Karpas-422 (cell line): Measurements from ENCODE around the gene ZNRF3. TPM values are rescaled to one million over a fixed set of nuclear protein-coding genes. Genes with fewer than 3 reads are reported as not detected.

Experiments
- DNase-seq: peaks from one replicate; pipeline ENCODE4 v3.0.0-alpha.2; 2015
- H2AFZ ChIP-seq: fragments of 200-600 bp; sonication (generic); 2 replicates; pipeline ENCODE4 v1.6.1; 2014; ENCODE audit warnings: antibody characterized with exemption, low read length, mixed read lengths
- H3K27ac ChIP-seq: fragments of 200-600 bp; sonication (generic); 2 replicates; pipeline ENCODE4 v1.5.1; 2014; ENCODE audit warnings: mild to moderate bottlenecking, low read length, moderate library complexity
- H3K27me3 ChIP-seq: fragments of 200-600 bp; sonication (generic); 2 replicates; pipeline ENCODE4 v1.6.1; 2014; ENCODE audit warnings: low read length, mixed read lengths
- H3K36me3 ChIP-seq: fragments of 200-600 bp; sonication (generic); 2 replicates; pipeline ENCODE4 v1.6.1; 2014; ENCODE audit warnings: low read length, mixed read lengths; ENCODE audit not compliant: insufficient read depth
- H3K4me1 ChIP-seq: fragments of 200-600 bp; sonication (generic); 2 replicates; pipeline ENCODE4 v1.6.1; 2014; ENCODE audit warnings: mild to moderate bottlenecking, low read length, mixed read lengths
- H3K4me2 ChIP-seq: fragments of 200-600 bp; sonication (generic); 2 replicates; pipeline ENCODE4 v1.6.1; 2014; ENCODE audit warnings: low read length, low read depth, mild to moderate bottlenecking; ENCODE audit not compliant: poor library complexity, severe bottlenecking
- H3K4me3 ChIP-seq: fragments of 200-600 bp; sonication (generic); 2 replicates; pipeline ENCODE4 v1.5.1; 2014; ENCODE audit warnings: mild to moderate bottlenecking, antibody characterized with exemption, low read length, mixed read lengths
- H3K79me2 ChIP-seq: fragments of 200-600 bp; sonication (generic); 2 replicates; pipeline ENCODE4 v1.6.1; 2014; ENCODE audit warnings: mild to moderate bottlenecking, low read length, mixed read lengths
- H3K9ac ChIP-seq: fragments of 200-600 bp; sonication (generic); 2 replicates; pipeline ENCODE4 v1.6.0; 2014; ENCODE audit warnings: low read length
- H3K9me2 ChIP-seq: fragments of 200-600 bp; sonication (generic), shearing (Covaris generic); replicated peaks from 2 replicates; pipeline ENCODE4 v1.6.0; 2014; ENCODE audit warnings: mild to moderate bottlenecking, low read length, moderate library complexity; ENCODE audit not compliant: insufficient read depth
- H3K9me3 ChIP-seq: fragments of 300-700, 200-600 bp; sonication (generic); 2 replicates; pipeline ENCODE4 v1.6.1; 2014; ENCODE audit warnings: low read length, mixed read lengths
- H4K20me1 ChIP-seq: fragments of 200-600 bp; sonication (generic); 2 replicates; pipeline ENCODE4 v1.6.1; 2014; ENCODE audit warnings: mild to moderate bottlenecking, antibody characterized with exemption, low read length, low read depth; ENCODE audit not compliant: insufficient read depth
- total RNA-seq: library from RNA; depleted of rRNA; stranded (reverse); fragments of >200 nt; shearing (Covaris generic); gene quantifications from 2 replicates; pipeline ENCODE4 v1.2.3, GENCODE V29; 2014; ENCODE audit warnings: low replicate concordance

ZNRF3 gene
- total RNA-seq, 1 experiment from 2014 or later, result 0.19 TPM

- Histone ChIP-seq H4K20me1 (no peaks in the 10 kb centered on the region), H3K4me1 (peaks cover 24% of the 10 kb centered on the region), H3K4me3 (no peak overlapping the region), H2AFZ (no peak overlapping the region), H3K79me2 (no peaks in the 10 kb centered on the region), H3K9me2 (no peaks in the 10 kb centered on the region), H3K4me2 (no peak overlapping the region), H3K27me3 (no peaks in the 10 kb centered on the region), H3K27ac (no peak overlapping the region), H3K9me3 (no peaks in the 10 kb centered on the region), H3K9ac (no peak overlapping the region), H3K36me3 (no peaks in the 10 kb centered on the region)
- DNase-seq, result no peak
These were observed 42.5 kb downstream of the ZNRF3 start for GRCh38 chr22:28925916-28926315.

- H3K79me2 ChIP-seq, result no peaks in the 10 kb centered on the region
These were observed 44.3 kb downstream of the ZNRF3 start for GRCh38 chr22:28927630-28928029.

GRCh38 chr22:28929197-28929596 lies 45.8 kb downstream of the ZNRF3 start:
- Histone ChIP-seq H3K79me2 (no peaks in the 10 kb centered on the region), H3K4me2 (no peak overlapping the region), H3K9me2 (no peaks in the 10 kb centered on the region), H3K9me3 (no peaks in the 10 kb centered on the region), H3K27me3 (peaks cover 6% of the 10 kb centered on the region; the same call in 1 of the 2 replicates), H3K4me3 (no peak overlapping the region), H3K4me1 (peaks cover 29% of the 10 kb centered on the region), H4K20me1 (no peaks in the 10 kb centered on the region), H2AFZ (no peak overlapping the region), H3K27ac (no peak overlapping the region), H3K9ac (no peak overlapping the region), H3K36me3 (no peaks in the 10 kb centered on the region)
- no peak for DNase-seq

More at GRCh38 chr22:28927630-28928029, 44.3 kb downstream of the ZNRF3 start:
- Histone ChIP-seq H3K9me3 (no peaks in the 10 kb centered on the region), H3K4me3 (no peak overlapping the region), H3K4me1 (peaks cover 29% of the 10 kb centered on the region), H3K9ac (no peak overlapping the region), H3K36me3 (no peaks in the 10 kb centered on the region), H3K4me2 (no peak overlapping the region), H3K27ac (no peak overlapping the region), H3K9me2 (no peaks in the 10 kb centered on the region), H4K20me1 (no peaks in the 10 kb centered on the region), H3K27me3 (peaks cover 6% of the 10 kb centered on the region; the same call in 1 of the 2 replicates), H2AFZ (no peak overlapping the region)
- no peak for DNase-seq

- DNase-seq, result peak; percentile 83
- peaks cover 32% of the 10 kb centered on the region for H3K4me1 ChIP-seq
- no peaks in the 10 kb centered on the region for H3K36me3 ChIP-seq
- no peaks in the 10 kb centered on the region for H3K9me3 ChIP-seq
- H3K4me3 ChIP-seq, result peak overlapping the region; percentile 14; the same call in 1 of the 2 replicates
- peaks cover 6% of the 10 kb centered on the region; the same call in 1 of the 2 replicates for H3K27me3 ChIP-seq
- H3K4me2 ChIP-seq, result peak overlapping the region; percentile 51
- no peak overlapping the region for H2AFZ ChIP-seq
- peak overlapping the region; percentile 48; the same call in 1 of the 2 replicates for H3K27ac ChIP-seq
- H3K9ac ChIP-seq, result peak overlapping the region; percentile 8; the same call in 1 of the 2 replicates
- no peaks in the 10 kb centered on the region for H3K9me2 ChIP-seq
- H3K79me2 ChIP-seq, result no peaks in the 10 kb centered on the region
- H4K20me1 ChIP-seq, result no peaks in the 10 kb centered on the region
These were observed 47.1 kb downstream of the ZNRF3 start for GRCh38 chr22:28930357-28931007.

- Histone ChIP-seq H3K4me3 (no peak overlapping the region), H3K36me3 (no peaks in the 10 kb centered on the region), H2AFZ (no peak overlapping the region), H3K9ac (no peak overlapping the region), H3K9me2 (no peaks in the 10 kb centered on the region), H3K27me3 (peaks cover 6% of the 10 kb centered on the region; the same call in 1 of the 2 replicates), H3K4me2 (no peak overlapping the region), H3K4me1 (peaks cover 32% of the 10 kb centered on the region), H3K79me2 (no peaks in the 10 kb centered on the region), H3K9me3 (no peaks in the 10 kb centered on the region), H4K20me1 (no peaks in the 10 kb centered on the region), H3K27ac (no peak overlapping the region)
- no peak for DNase-seq
These were observed 48.6 kb downstream of the ZNRF3 start for GRCh38 chr22:28931844-28932567.

- Histone ChIP-seq H3K27me3 (peaks cover 6% of the 10 kb centered on the region; the same call in 1 of the 2 replicates), H3K79me2 (no peaks in the 10 kb centered on the region), H3K4me1 (peaks cover 32% of the 10 kb centered on the region), H3K4me2 (no peak overlapping the region), H3K9ac (no peak overlapping the region), H3K9me3 (no peaks in the 10 kb centered on the region), H3K4me3 (no peak overlapping the region), H2AFZ (no peak overlapping the region), H4K20me1 (no peaks in the 10 kb centered on the region), H3K36me3 (no peaks in the 10 kb centered on the region), H3K27ac (no peak overlapping the region), H3K9me2 (no peaks in the 10 kb centered on the region)
- DNase-seq, result no peak
These were observed 49.9 kb downstream of the ZNRF3 start for GRCh38 chr22:28933321-28933720.

DNA sequence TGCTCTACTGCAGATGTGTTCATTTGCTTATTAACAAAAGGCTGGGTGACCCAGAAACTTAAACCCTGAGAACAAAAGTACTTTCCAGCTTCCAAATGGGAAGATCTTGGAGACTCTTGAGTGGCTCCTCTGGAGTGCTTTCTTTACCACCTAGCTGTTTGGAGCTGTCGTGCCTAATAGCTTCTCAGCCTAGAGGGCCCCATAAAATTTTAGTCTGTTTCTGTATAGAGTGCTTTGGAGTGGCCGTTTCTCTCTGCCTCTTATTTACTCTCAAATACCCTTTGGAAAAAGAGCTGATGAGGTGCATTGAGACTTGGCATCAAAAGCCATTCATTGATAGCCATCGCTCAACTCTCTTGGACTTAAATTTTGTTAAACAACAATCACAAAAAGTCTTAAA lies 50.7 kb downstream of the ZNRF3 start:
- Histone ChIP-seq H3K27ac (no peak overlapping the region), H3K79me2 (no peaks in the 10 kb centered on the region), H3K9me3 (no peaks in the 10 kb centered on the region), H3K4me2 (no peak overlapping the region), H3K27me3 (peaks cover 6% of the 10 kb centered on the region; the same call in 1 of the 2 replicates), H3K9me2 (no peaks in the 10 kb centered on the region), H3K4me1 (peaks cover 32% of the 10 kb centered on the region), H3K9ac (no peak overlapping the region), H3K4me3 (no peak overlapping the region), H4K20me1 (no peaks in the 10 kb centered on the region), H2AFZ (no peak overlapping the region), H3K36me3 (no peaks in the 10 kb centered on the region)
- no peak for DNase-seq

GRCh38 chr22:28935140-28935539 lies 51.8 kb downstream of the ZNRF3 start:
- Histone ChIP-seq H3K4me2 (no peak overlapping the region), H3K4me1 (peaks cover 22% of the 10 kb centered on the region), H3K9ac (no peak overlapping the region), H4K20me1 (no peaks in the 10 kb centered on the region), H3K27me3 (peaks cover 6% of the 10 kb centered on the region; the same call in 1 of the 2 replicates), H3K79me2 (no peaks in the 10 kb centered on the region), H2AFZ (no peak overlapping the region), H3K9me2 (no peaks in the 10 kb centered on the region), H3K27ac (no peak overlapping the region), H3K4me3 (no peak overlapping the region), H3K36me3 (no peaks in the 10 kb centered on the region), H3K9me3 (no peaks in the 10 kb centered on the region)
- DNase-seq, result no peak
